ENCODE data around the gene STXBP6. TPM values are rescaled to one million over a fixed set of nuclear protein-coding genes. Genes with fewer than 3 reads are reported as not detected.

STXBP6 gene
- total RNA-seq, 1 experiment from 2014 or later, result 32.2 TPM

DNA sequence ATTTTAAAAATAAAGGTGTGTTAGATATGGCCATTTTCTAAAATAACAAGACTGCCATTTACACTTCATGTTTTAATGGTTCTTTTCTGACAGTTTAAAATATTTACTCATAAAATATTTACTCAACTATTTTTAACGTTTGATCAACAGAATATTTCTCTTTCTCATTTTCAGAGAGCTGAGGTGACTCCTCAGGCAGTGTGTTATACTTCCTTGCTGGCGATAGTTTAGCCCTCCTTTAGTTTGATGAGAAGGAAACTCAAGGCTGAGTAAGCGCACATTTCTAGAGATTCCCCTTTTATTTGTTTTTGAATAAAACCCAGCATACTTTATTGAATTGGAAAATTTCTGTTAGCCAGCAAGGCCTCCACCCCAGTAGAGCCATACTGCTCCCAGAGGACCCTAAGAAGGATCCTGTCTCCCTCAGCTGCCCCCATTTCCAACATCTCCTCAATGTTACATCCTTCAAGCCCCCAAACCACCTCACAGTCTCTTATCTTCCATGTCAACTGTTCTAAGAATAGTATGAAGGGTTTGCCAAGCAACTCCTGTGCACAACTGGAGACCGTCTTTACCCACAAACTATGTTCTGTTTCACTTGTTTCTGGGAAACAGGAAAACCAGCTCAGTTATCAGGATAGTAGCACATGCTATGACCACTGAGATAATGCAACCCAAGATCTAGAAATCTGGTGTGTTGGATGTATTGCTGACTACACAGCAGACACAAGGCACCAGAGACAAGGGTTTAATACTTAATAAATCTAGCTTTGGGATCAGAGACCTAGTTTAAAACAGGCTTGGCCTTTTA lies 129.5 kb downstream of the STXBP6 start:
- DNase-seq, result no peak
- H3K27ac Mint-ChIP-seq (ENCODE audit: unreplicated experiment), result no peak overlapping the region
- ChIA-PET POLR2A (no interaction called here), CTCF (no interaction called here)
- H3K4me3 Mint-ChIP-seq (ENCODE audit: unreplicated experiment), result no peak overlapping the region
- Histone ChIP-seq H3K9me3 (no peaks in the 10 kb centered on the region), H3K36me3 (ENCODE audit: control insufficient read depth, insufficient read depth, low read length) (no peaks in the 10 kb centered on the region), H3K4me3 (ENCODE audit: low read depth, low read length) (no peak overlapping the region), H3K4me1 (peaks cover 15% of the 10 kb centered on the region), H3K27me3 (replicated peaks; ENCODE audit: control insufficient read depth, insufficient read depth, low read length) (no peaks in the 10 kb centered on the region)
- no peaks in the 10 kb centered on the region for H3K27me3 Mint-ChIP-seq (ENCODE audit: insufficient read depth, unreplicated experiment)
- intact Hi-C loops (cut with micrococcal nuclease; ENCODE audit: unreplicated experiment), result no loop called here
- H3K4me1 Mint-ChIP-seq (ENCODE audit: low read depth, unreplicated experiment), result peaks cover 40% of the 10 kb centered on the region
- no peaks in the 10 kb centered on the region for H3K36me3 Mint-ChIP-seq (ENCODE audit: insufficient read depth, unreplicated experiment)
- TF ChIP-seq, protein P1, sequence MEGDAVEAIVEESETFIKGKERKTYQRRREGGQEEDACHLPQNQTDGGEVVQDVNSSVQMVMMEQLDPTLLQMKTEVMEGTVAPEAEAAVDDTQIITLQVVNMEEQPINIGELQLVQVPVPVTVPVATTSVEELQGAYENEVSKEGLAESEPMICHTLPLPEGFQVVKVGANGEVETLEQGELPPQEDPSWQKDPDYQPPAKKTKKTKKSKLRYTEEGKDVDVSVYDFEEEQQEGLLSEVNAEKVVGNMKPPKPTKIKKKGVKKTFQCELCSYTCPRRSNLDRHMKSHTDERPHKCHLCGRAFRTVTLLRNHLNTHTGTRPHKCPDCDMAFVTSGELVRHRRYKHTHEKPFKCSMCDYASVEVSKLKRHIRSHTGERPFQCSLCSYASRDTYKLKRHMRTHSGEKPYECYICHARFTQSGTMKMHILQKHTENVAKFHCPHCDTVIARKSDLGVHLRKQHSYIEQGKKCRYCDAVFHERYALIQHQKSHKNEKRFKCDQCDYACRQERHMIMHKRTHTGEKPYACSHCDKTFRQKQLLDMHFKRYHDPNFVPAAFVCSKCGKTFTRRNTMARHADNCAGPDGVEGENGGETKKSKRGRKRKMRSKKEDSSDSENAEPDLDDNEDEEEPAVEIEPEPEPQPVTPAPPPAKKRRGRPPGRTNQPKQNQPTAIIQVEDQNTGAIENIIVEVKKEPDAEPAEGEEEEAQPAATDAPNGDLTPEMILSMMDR (IDR thresholded peaks at IDR 0.05; ENCODE audit: insufficient read depth in 1 of 2, low read depth in 1 of 2, low read length in 1 of 2, severe bottlenecking in 1 of 2, unreplicated experiment in 1 of 2), result no peak
- H3K9me3 Mint-ChIP-seq (ENCODE audit: unreplicated experiment), result no peaks in the 10 kb centered on the region
- BruUV-seq (replicated peaks), result no TSS peak

DNA sequence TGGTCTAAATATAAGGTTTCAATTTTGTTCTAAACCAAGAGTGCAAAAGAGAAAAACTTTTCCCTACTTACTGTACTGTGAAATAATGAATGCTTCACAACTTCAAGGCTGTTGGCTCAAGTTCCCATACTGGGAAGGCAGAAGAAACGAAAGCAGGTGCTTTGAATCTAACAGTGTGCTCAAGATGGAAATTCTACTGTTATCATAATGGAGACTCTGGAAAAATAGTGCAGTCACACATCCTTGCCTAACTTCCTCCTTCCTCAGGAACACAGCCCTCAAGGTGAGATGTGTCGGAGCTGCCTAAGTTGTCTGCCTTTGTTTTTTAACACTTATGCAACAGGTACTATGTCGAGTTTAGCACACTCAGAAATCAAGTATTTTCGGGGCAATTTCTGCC lies 131.1 kb downstream of the STXBP6 start:
- H3K36me3 ChIP-seq (ENCODE audit: control insufficient read depth, insufficient read depth, low read length), result no peaks in the 10 kb centered on the region
- H3K27me3 Mint-ChIP-seq (ENCODE audit: insufficient read depth, unreplicated experiment), result no peaks in the 10 kb centered on the region
- intact Hi-C loops (cut with micrococcal nuclease; ENCODE audit: unreplicated experiment), result no loop called here
- no peaks in the 10 kb centered on the region for H3K36me3 Mint-ChIP-seq (ENCODE audit: insufficient read depth, unreplicated experiment)
- CTCF ChIA-PET, result no interaction called here
- DNase-seq, result no peak
- H3K4me1 ChIP-seq, result peaks cover 16% of the 10 kb centered on the region
- no peaks in the 10 kb centered on the region for H3K9me3 Mint-ChIP-seq (ENCODE audit: unreplicated experiment)
- POLR2A ChIA-PET, result no interaction called here
- peaks cover 40% of the 10 kb centered on the region for H3K4me1 Mint-ChIP-seq (ENCODE audit: low read depth, unreplicated experiment)
- H3K4me3 ChIP-seq (ENCODE audit: low read depth, low read length), result no peak overlapping the region
- BruUV-seq (replicated peaks), result no TSS peak
- H3K27me3 ChIP-seq (replicated peaks; ENCODE audit: control insufficient read depth, insufficient read depth, low read length), result no peaks in the 10 kb centered on the region
- TF ChIP-seq, protein P1 (IDR thresholded peaks at IDR 0.05; ENCODE audit: insufficient read depth in 1 of 2, low read depth in 1 of 2, low read length in 1 of 2, severe bottlenecking in 1 of 2, unreplicated experiment in 1 of 2), result no peak
- no peak overlapping the region for H3K27ac Mint-ChIP-seq (ENCODE audit: unreplicated experiment)
- H3K9me3 ChIP-seq, result no peaks in the 10 kb centered on the region
- H3K4me3 Mint-ChIP-seq (ENCODE audit: unreplicated experiment), result no peak overlapping the region

DNA sequence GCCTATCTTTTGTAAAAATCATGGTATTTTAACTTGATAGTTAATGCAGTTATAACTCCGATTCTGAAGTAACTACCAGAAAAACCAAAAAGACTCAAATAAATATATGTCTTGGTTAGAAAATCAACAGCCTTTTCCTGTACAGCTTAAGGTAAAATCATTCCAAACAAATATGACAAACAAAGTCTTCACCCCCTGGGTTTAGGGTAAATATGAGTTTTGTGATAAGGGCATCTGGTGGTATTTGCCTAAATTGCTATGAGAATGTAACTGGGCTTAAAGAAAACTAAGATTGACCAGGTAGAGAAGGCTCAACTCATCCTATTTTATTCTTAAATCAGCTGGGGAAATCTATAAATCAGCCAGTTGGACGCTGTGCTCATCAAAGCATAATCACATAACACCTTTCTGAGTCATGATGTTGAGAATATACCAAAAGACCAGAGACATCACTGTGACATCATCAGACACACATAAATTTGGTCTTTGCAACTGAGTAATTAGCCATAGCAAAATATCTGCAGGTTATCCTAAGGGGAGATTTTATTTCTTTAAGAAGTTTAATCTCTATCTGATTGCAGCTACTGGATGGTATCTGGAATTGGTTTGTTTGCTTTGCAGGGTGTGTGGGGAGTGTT lies 133.9 kb downstream of the STXBP6 start:
- intact Hi-C loops (cut with micrococcal nuclease; ENCODE audit: unreplicated experiment), result no loop called here
- H3K9me3 Mint-ChIP-seq (ENCODE audit: unreplicated experiment), result no peaks in the 10 kb centered on the region
- no peaks in the 10 kb centered on the region for H3K36me3 Mint-ChIP-seq (ENCODE audit: insufficient read depth, unreplicated experiment)
- no TSS peak for BruUV-seq (replicated peaks)
- ChIA-PET CTCF (no interaction called here), POLR2A (no interaction called here)
- H3K36me3 ChIP-seq (ENCODE audit: control insufficient read depth, insufficient read depth, low read length), result no peaks in the 10 kb centered on the region
- H3K4me3 Mint-ChIP-seq (ENCODE audit: unreplicated experiment), result no peak overlapping the region
- H3K9me3 ChIP-seq, result no peaks in the 10 kb centered on the region
- H3K4me1 Mint-ChIP-seq (ENCODE audit: low read depth, unreplicated experiment), result peaks cover 31% of the 10 kb centered on the region
- no peak for DNase-seq
- H3K4me1 ChIP-seq, result peaks cover 16% of the 10 kb centered on the region
- TF ChIP-seq, protein P1 (IDR thresholded peaks at IDR 0.05; ENCODE audit: insufficient read depth in 1 of 2, low read depth in 1 of 2, low read length in 1 of 2, severe bottlenecking in 1 of 2, unreplicated experiment in 1 of 2), result no peak
- no peaks in the 10 kb centered on the region for H3K27me3 Mint-ChIP-seq (ENCODE audit: insufficient read depth, unreplicated experiment)
- no peaks in the 10 kb centered on the region for H3K27me3 ChIP-seq (replicated peaks; ENCODE audit: control insufficient read depth, insufficient read depth, low read length)
- no peak overlapping the region for H3K4me3 ChIP-seq (ENCODE audit: low read depth, low read length)
- peak overlapping the region; percentile 40 for H3K27ac Mint-ChIP-seq (ENCODE audit: unreplicated experiment)

All from Caco-2 (cell line).